Pancreas (tissue), 10 donors: ENCODE data around the gene ZGLP1. TPM values are rescaled to one million over a fixed set of nuclear protein-coding genes. Genes with fewer than 3 reads are reported as not detected.

Source experiments
- ATAC-seq, 4 donors: fragments of 200-7000 bp; cut with Tn5 transposase; one replicate each; pipeline versions ENCODE4 v1.8.0 to v1.9.1; 2020; ENCODE audit warnings: mild to moderate bottlenecking in 4 of 4, moderate library complexity in 4 of 4
- DNase-seq, 6 donors: peaks; one replicate each; pipeline ENCODE4 v3.0.0-alpha.2; 2020
- FAIRE-seq: peaks from 2 replicates; lab custom pipeline; 2012; peaks lifted over from hg19 to GRCh38; lab: Jason Lieb, UNC
- H3K27ac ChIP-seq, 4 donors: fragments of 200-600 bp; sonication (generic); 1 replicate in 3 of 4; 2 replicates in 1 of 4; pipeline versions ENCODE4 v1.5.0 to v1.8.0; 2020
- H3K27me3 ChIP-seq, 4 donors: fragments of 200-600 bp; one replicate each; pipeline ENCODE4 v1.8.0; 2021
- H3K36me3 ChIP-seq, 3 donors: fragments of 200-600 bp; sonication (generic) in 1 of 3; one replicate each; pipeline versions ENCODE4 v1.5.0 to v1.8.0; 2020 to 2021
- H3K4me1 ChIP-seq, 3 donors: fragments of 200-600 bp; one replicate each; pipeline ENCODE4 v1.8.0; 2021
- H3K4me3 ChIP-seq, 4 donors: fragments of 200-600 bp; sonication (generic) in 2 of 4; one replicate each; pipeline versions ENCODE4 v1.5.0 to v1.8.0; 2020 to 2021
- H3K9me3 ChIP-seq, 4 donors: fragments of 200-600 bp; one replicate each; pipeline ENCODE4 v1.8.0; 2021
- CTCF ChIP-seq, 4 donors: fragments of 200-600 bp; sonication (generic) in 3 of 4; IDR thresholded peaks; one replicate each; pipeline versions ENCODE4 v1.5.0 to v1.8.0; 2021; ENCODE audit warnings: antibody characterized with exemption in 4 of 4
- WGBS, 2 donors: extraction: QIAGEN DNeasy Blood & Tissue Kit; methylation state at CpG; one replicate each; pipeline ENCODE4 v1.1.7; 2013; 5-methylcytosine and 5-hydroxymethylcytosine counted together
- intact Hi-C, 3 donors: fragments of 100-400 bp; cut with DNase I; formaldehyde crosslinking; loops; one replicate each; pipeline versions ENCODE4 v1.11.1 to v1.14.2; 2022
- polyA plus RNA-seq, 2 donors: library from polyadenylated mRNA; stranded (reverse); fragments of 200-250 nt; gene quantifications; one replicate each; pipeline ENCODE4 v1.2.3, GENCODE V29; 2013
- total RNA-seq, 6 donors: library from RNA; stranded (reverse); fragmentation: NEBNext Ultra II Directional in 4 of 6; extraction: Animal tissue kit (Norgen Biotek cat#: 25700) in 4 of 6; gene quantifications; one replicate each; pipeline versions ENCODE4 v1.2.1 to v1.2.4, GENCODE V29; 2021 to 2023
- donor health status: healthy with polysubstance abuse.
- donor health status: DM: no; HTN: no; CAD: no; lungs with moderate emphysema.
- donor health status: DM: no; HTN: no; CAD: no.
- donor health status: control.
- donor health status: control.
- donor health status: Bipolar disorder and iron deficiency.
- donor health status: DM: yes; HTN: yes; CAD: no.
- donor health status: DM: no; HTN: no; CAD: no.
- donor health status: DM: no; HTN: no; CAD: no.
- donor health status: DM: yes; HTN: yes; CAD: no.

The ZGLP1 gene
- total and polyA plus RNA-seq, 8 donors = 0.91 to 44.0 (median 1.7) TPM

- ATAC-seq (no peak), DNase-seq (no peak), FAIRE-seq (no peak)
- Histone ChIP-seq H3K4me3 (no peak overlapping the region), H3K36me3 (peaks cover 4 to 36% (median 20%) of the 10 kb centered on the region in 3 donors), H3K27me3 (no peaks in the 10 kb centered on the region), H3K9me3 (no peaks in the 10 kb centered on the region), H3K27ac (no peak overlapping the region), H3K4me1 (peaks cover 6 to 9% (median 8%) of the 10 kb centered on the region in 3 donors)
- TF ChIP-seq CTCF (IDR thresholded peaks at IDR 0.05) = no peak
- WGBS, 2 donors = 90 to 93% methylated on average over 7 of the region's 7 CpGs
- intact Hi-C loops = no loop called here
Measured at GRCh38 chr19:10327793-10328192, 18.2 kb upstream of the ZGLP1 start.

- H3K27ac ChIP-seq = no peak overlapping the region
- H3K9me3 ChIP-seq = no peaks in the 10 kb centered on the region
- 89 to 95% methylated on average over 8 of the region's 8 CpGs for WGBS, 2 donors
- H3K4me3 ChIP-seq = no peak overlapping the region
- FAIRE-seq = no peak
- peaks cover 4 to 42% (median 26%) of the 10 kb centered on the region in 3 donors for H3K36me3 ChIP-seq
- TF ChIP-seq CTCF (IDR thresholded peaks at IDR 0.05) = no peak
- DNase-seq = no peak
- no peaks in the 10 kb centered on the region for H3K4me1 ChIP-seq
- no peak for ATAC-seq
- no peaks in the 10 kb centered on the region for H3K27me3 ChIP-seq
- intact Hi-C loops = no loop called here
Measured at GRCh38 chr19:10325732-10326131, 16.1 kb upstream of the ZGLP1 start.

DNA sequence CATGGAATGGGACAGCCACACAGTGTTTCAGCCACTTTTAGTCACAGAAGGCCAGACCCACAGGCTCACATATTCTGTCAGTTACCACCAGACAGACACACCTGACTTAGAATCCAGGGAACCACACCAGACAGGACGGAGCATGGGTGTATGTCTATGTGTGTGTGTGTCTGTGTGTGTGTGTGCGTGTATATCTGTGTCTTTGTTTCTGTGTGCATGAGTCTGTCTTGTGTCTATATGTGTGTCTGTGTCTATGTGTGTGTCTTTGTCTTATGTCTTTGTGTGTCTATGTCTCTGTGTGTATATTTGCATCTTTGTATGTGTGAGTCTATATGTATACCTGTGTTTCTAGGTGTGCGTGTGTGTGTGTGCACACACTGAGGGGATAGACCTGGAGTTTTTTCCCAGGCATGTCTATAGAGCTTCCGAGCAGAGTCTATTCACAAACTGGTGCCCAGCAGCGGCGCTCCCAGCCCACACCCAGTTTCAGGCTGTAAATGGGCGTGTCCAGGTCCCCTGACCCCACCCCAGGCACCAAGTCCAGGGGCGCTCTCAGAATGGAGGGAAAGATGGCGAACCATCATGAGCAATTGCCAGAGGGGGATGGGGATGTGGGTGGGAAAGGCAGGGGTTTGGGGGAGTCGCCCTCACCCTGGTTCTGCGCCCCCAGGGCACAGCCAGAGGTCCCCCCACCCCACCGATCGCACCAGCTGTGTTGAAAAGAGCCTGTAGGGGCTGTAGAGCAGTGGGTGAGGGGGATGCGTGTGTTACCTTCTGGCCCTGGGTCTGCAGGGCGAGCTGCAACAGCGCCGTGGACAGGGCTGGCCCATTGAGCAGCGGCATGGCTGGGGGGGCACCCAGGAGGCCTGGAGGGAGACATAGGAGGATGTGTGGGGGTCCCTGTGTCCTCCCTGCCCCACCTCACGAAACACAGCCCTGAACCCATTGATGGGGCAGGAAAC, 12.5 kb upstream of the ZGLP1 start:
- no peaks in the 10 kb centered on the region for H3K27me3 ChIP-seq
- WGBS, 2 donors = 95 to 96% methylated on average over 19 of the region's 19 CpGs
- intact Hi-C loops = no loop called here
- no peak overlapping the region for H3K27ac ChIP-seq
- no peaks in the 10 kb centered on the region for H3K9me3 ChIP-seq
- no peak for FAIRE-seq
- no peaks in the 10 kb centered on the region for H3K4me1 ChIP-seq
- ATAC-seq = no peak
- no peak overlapping the region for H3K4me3 ChIP-seq
- no peak for DNase-seq
- H3K36me3 ChIP-seq = peaks cover 0 to 44% (median 11%) of the 10 kb centered on the region in 3 donors
- no peak for TF ChIP-seq CTCF (IDR thresholded peaks at IDR 0.05)

DNA sequence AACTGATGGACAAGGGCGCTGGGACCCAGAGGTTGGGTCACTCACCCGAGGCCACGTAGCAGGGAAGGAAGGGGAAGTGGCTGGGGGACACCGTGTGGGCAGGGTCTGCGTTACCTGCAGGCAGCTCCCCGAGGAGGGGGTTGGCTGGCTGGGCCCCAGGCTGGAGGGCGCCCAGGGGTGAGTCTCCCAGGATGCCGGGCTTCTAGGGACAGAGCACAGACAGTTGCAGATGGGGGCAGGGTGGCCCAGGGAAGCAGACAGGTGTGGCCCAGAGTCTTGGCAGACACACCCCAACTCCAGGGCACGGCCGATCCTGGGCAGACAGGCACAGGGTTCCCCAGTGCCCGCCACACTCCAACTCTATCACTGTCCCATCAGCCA, 11.8 kb upstream of the ZGLP1 start:
- TF ChIP-seq CTCF (IDR thresholded peaks at IDR 0.05) = no peak
- FAIRE-seq = no peak
- H3K4me3 ChIP-seq = no peak overlapping the region
- WGBS, 2 donors = 87 to 89% methylated on average over 11 of the region's 11 CpGs
- no peaks in the 10 kb centered on the region for H3K9me3 ChIP-seq
- H3K4me1 ChIP-seq = peaks cover 0 to under 1% (median 0%) of the 10 kb centered on the region in 3 donors
- H3K27me3 ChIP-seq = no peaks in the 10 kb centered on the region
- DNase-seq = no peak
- H3K27ac ChIP-seq = no peak overlapping the region
- intact Hi-C loops = no loop called here
- ATAC-seq = no peak
- peaks cover 0 to 44% (median 10%) of the 10 kb centered on the region in 3 donors for H3K36me3 ChIP-seq
